ENCODE data around the gene NDOR1.

NDOR1 gene

DNA sequence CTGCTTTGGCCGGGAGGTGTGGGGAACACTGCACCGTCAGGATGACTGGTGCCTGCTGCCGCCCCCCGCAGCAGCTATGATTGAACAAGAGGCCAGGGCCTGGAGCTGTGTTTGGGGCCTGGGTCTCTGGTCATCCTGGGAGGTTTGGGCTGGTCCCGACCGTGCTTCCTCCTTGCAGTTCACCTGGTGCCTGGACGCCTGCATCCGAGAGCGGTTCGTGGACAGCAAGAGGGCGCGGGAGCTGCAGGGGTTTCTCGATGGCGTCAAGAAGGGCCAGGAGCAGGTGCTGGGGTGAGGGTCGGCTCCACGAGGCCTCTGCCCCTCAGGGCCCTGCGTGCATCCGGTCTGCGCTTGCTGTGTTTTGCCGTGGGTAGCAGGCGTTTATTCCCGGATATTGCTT is 58.6 kb downstream of the NDOR1 start:
- no peak for DNase-seq (ENCODE audit: low read depth)

DNA sequence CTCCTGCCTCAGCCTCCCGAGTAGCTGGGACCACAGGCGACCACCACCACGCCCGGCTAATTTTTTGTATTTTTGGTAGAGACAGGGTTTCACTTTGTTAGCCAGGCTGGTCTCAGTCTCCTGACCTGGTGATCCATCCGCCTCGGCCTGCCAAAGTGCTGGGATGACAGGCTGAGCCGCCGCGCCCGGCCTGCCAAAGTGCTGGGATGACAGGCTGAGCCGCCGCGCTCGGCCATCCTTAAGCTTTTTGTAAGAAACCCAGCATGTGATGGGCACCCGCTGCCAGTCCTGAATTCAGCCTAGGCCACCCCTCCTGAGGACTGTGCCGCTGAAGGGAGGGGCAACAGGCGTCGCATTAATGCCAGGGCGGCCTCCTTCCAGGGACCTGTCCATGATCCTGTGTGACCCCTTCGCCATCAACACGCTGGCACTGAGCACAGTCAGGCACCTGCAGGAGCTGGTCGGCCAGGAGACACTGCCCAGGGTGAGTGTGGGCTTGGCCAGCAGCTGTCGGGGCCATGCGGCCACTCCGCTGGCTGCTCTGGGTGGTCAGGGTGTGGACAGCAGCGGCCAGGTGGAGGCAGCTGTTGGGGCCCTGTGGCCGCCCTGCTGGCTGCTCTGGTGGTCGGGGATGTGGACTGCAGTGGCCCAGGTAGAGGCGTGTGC is 60.1 kb downstream of the NDOR1 start:
- no peak for DNase-seq (ENCODE audit: low read depth)

DNA sequence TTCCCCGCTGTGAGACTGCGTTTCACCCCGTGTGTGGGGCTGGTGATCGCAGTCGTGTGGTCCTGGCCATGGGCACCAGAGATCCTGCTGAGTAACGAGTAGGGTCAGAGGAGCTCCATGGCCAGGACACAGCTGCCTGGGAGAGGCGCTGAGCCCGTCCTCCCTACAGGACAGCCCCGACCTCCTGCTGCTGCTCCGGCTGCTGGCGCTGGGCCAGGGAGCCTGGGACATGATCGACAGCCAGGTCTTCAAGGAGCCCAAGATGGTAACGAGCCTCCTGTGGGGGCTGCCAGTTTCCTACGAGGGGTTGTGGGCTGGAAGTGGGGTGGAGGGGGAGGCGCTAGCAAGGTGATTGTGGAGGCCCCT is 60.6 kb downstream of the NDOR1 start:
- DNase-seq (ENCODE audit: low read depth) = no peak

All from stimulated activated CD8-positive, alpha-beta memory T cell treated with anti-CD3 and anti-CD28 coated beads, Interleukin-4, amount 100 ng/mL, for 24 hours (primary cell).